H1 (cell line): ENCODE results near the gene MFSD2B. TPM values are rescaled to one million over a fixed set of nuclear protein-coding genes. Genes with fewer than 3 reads are reported as not detected.

Experiments used
- CHD1 ChIP-seq: IDR thresholded peaks from 2 replicates; pipeline ENCODE4 v1.6.1; 2012; ENCODE audit warnings: low read depth, low read length, improper control_type of control experiment
- CHD2 ChIP-seq: IDR thresholded peaks from 2 replicates; pipeline ENCODE4 v1.6.1; 2012; ENCODE audit warnings: low read length, improper control_type of control experiment
- HDAC6 ChIP-seq: IDR thresholded peaks from one replicate; pipeline ENCODE4 v1.7.1; 2012; ENCODE audit warnings: low read depth, mild to moderate bottlenecking, inconsistent platforms, low read length, moderate library complexity
- NANOG ChIP-seq: IDR thresholded peaks from 2 replicates; pipeline ENCODE4 v1.6.1; 2011; ENCODE audit warnings: low read length, low read depth, mild to moderate bottlenecking, inconsistent platforms; ENCODE audit not compliant: insufficient read depth, poor library complexity, severe bottlenecking
- RNF2 ChIP-seq: fragments of 200-900, 300-1000 bp; sonication (generic); IDR thresholded peaks from 2 replicates; pipeline ENCODE4 v1.7.1; 2016; ENCODE audit warnings: borderline replicate concordance, low read depth, mild to moderate bottlenecking, antibody characterized with exemption, low read length; ENCODE audit not compliant: poor library complexity, severe bottlenecking; ENCODE audit errors: missing control alignments
- RXRA ChIP-seq: IDR thresholded peaks from 2 replicates; pipeline ENCODE4 v1.6.1; 2011; ENCODE audit warnings: low read depth, mild to moderate bottlenecking, low read length, moderate library complexity; ENCODE audit not compliant: insufficient read depth
- SIRT6 ChIP-seq: IDR thresholded peaks from one replicate; pipeline ENCODE4 v1.7.1; 2012; ENCODE audit warnings: low read length, inconsistent platforms
- USF2 ChIP-seq: IDR thresholded peaks from 2 replicates; pipeline ENCODE4 v1.6.1; 2011; ENCODE audit warnings: low read length, improper control_type of control experiment
- polyA plus RNA-seq, 7 experiments: library from polyadenylated mRNA; depleted of rRNA in 3 of 7; stranded (reverse) in 5 of 7; unstranded in 2 of 7; fragments of >200 nt in 5 of 7; fragments of 200-250 nt in 2 of 7; gene quantifications; 1 replicate in 5 of 7; 2 replicates in 1 of 7; 4 replicates in 1 of 7; pipeline versions ENCODE4 v1.2.1 to v1.2.3, GENCODE V29; 2011 to 2013; ENCODE audit warnings: missing spikeins in 2 of 7, mixed read lengths in 2 of 7
- total RNA-seq: library from RNA; stranded (reverse); fragmentation: NEBNext Ultra II Directional; extraction: Animal tissue kit (Norgen Biotek cat#: 25700); gene quantifications from 2 replicates; pipeline ENCODE4 v1.2.1, GENCODE V29; 2021

MFSD2B gene
- total and polyA plus RNA-seq, 2 of the 8 experiments (the other 6 are each of a cell fraction or from before 2014, with no cell fraction given) = 0.33 to 0.48 TPM

GRCh38 chr2:24020244-24020643 is 10.4 kb downstream of the MFSD2B start (continued):
- TF ChIP-seq USF2 = no peak
- TF ChIP-seq CHD2 = no peak
- no peak for TF ChIP-seq NANOG
- TF ChIP-seq CHD1 = no peak
- TF ChIP-seq SIRT6 = no peak
- TF ChIP-seq HDAC6 = no peak
- TF ChIP-seq RNF2 = no peak
- no peak for TF ChIP-seq RXRA
